Psoas muscle (tissue), 8 donors: Measurements from ENCODE around the gene KIF3B. TPM values are rescaled to one million over a fixed set of nuclear protein-coding genes. Genes with fewer than 3 reads are reported as not detected.
"Not testable (repeated sequence)": the region's sequence is repeated elsewhere in the genome, so short reads cannot be mapped to it uniquely, and the experiment has no call there.

Experiments used
- ATAC-seq, 4 donors: fragments of 200-7000 bp; cut with Tn5 transposase; one replicate each; pipeline ENCODE4 v1.9.1; 2020; ENCODE audit warnings: moderate library complexity in 3 of 4, mild to moderate bottlenecking in 2 of 4
- DNase-seq, 2 donors: peaks; one replicate each; pipeline ENCODE4 v3.0.0-alpha.2; 2020
- H3K27ac ChIP-seq: fragments of 200-600 bp; one replicate; pipeline ENCODE4 v1.8.0; 2022
- H3K27me3 ChIP-seq, 3 donors: fragments of 200-600 bp in 1 of 3; one replicate each; pipeline versions ENCODE4 v1.6.1 to v1.8.0; 2013 to 2022; ENCODE audit warnings: low read length in 2 of 3, mild to moderate bottlenecking in 2 of 3, moderate library complexity in 1 of 3; ENCODE audit not compliant: insufficient read depth in 3 of 3
- H3K36me3 ChIP-seq, 2 donors: fragments of 200-600 bp in 1 of 2; one replicate each; pipeline versions ENCODE4 v1.6.1 to v1.8.0; 2013 to 2022; ENCODE audit warnings: low read depth in 1 of 2, mild to moderate bottlenecking in 1 of 2, moderate library complexity in 1 of 2; ENCODE audit not compliant: insufficient read depth in 1 of 2
- H3K4me1 ChIP-seq: fragments of 200-600 bp; one replicate; pipeline ENCODE4 v1.8.0; 2022
- H3K4me3 ChIP-seq: fragments of 200-600 bp; one replicate; pipeline ENCODE4 v1.8.0; 2022; ENCODE audit warnings: mild to moderate bottlenecking
- H3K9me3 ChIP-seq: fragments of 200-600 bp; one replicate; pipeline ENCODE4 v1.8.0; 2022
- CTCF ChIP-seq: fragments of 200-600 bp; IDR thresholded peaks from one replicate; pipeline ENCODE4 v1.8.0; 2022; ENCODE audit warnings: antibody characterized with exemption
- WGBS, 3 donors: extraction: QIAGEN DNeasy Blood & Tissue Kit; methylation state at CpG; one replicate each; pipeline versions ENCODE4 v1.1.6 to v1.1.7; 2013; 5-methylcytosine and 5-hydroxymethylcytosine counted together
- intact Hi-C, 2 donors: fragments of 100-400 bp; cut with DNase I; formaldehyde crosslinking; loops; one replicate each; pipeline versions ENCODE4 v1.11.0 to v1.14.2; 2022
- polyA plus RNA-seq, 3 donors: library from polyadenylated mRNA; stranded (reverse); fragments of 200-250 nt; gene quantifications; one replicate each; pipeline ENCODE4 v1.2.3, GENCODE V29; 2013
- total RNA-seq, 4 donors: library from RNA; stranded (reverse); fragmentation: NEBNext Ultra II Directional in 2 of 4; extraction: Animal tissue kit (Norgen Biotek cat#: 25700) in 2 of 4; gene quantifications; one replicate each; pipeline versions ENCODE4 v1.2.1 to v1.2.4, GENCODE V29; 2021 to 2023
- donor health status: healthy with polysubstance abuse.
- donor health status: DM: no; HTN: no; CAD: no; lungs with moderate emphysema.
- donor health status: Bipolar disorder and iron deficiency.
- donor health status: healthy.
- donor health status: DM: yes; HTN: yes; CAD: no.
- donor health status: DM: no; HTN: no; CAD: no.
- donor health status: DM: no; HTN: no; CAD: no.
- donor health status: DM: yes; HTN: yes; CAD: no.

Gene KIF3B
- total and polyA plus RNA-seq, 7 donors: 3.3 to 11.4 (median 7.5) TPM

DNA sequence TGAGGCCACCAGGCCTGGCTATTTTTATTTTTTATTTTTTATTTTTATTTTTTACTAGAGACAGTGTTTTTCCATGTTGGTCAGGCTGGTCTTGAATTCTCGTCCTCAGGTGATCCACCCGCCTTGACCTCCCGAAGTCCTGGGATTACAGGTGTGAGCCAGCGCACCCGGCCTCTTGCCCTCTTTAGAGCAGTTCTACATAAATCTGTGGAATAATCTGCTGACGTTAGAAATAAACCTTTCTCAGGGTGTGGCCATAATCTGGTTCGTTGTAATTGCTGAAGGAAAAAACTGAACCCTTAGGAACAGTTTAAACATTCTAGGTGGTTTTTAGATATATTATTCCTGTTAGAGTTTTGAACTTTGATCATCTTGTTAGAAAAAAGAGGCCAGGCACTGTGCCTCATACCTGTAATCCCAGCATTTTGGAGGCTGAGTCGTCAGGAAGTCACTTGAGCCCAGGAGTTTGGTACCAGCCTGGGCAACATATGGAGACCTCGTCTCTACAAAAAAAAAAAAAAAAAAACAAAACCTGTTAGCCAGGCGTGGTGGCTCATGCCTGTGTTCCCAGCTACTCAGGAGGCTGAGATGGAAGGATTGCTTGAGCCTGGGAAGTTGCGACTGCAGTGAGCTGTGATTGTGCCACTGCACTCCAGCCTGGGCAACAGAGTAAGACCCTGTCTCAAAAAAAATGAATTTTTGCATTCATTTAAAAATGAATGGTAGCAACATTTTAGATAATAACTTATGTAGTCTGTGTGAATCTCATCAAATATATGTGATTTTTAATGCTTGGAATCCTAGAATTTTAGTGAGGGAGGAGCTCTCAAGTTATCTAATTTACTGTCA, 104.9 kb downstream of the KIF3B start:
- DNase-seq (no peak), ATAC-seq (no peak)
- H3K36me3 ChIP-seq: peaks cover 0 to 40% of the 10 kb centered on the region in 2 donors

DNA sequence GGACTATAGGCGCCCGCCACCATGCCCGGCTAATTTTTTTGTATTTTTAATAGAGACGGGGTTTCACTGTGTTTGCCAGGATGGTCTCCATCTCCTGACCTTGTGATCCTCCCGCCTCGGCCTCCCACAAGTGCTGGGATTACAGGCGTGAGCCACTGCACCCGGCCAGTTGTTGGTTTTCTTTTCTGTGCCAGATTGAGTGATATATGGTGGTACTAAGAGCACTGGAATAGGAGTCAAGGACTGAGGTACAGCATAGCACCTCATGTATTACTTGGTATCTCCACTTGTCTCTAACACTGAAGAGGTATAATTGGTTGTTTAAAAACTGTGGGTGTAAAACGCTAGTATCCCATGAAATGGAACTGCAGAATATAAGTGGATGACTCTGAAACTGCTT, 106.0 kb downstream of the KIF3B start:
- H3K27ac ChIP-seq, intact Hi-C loops, H3K27me3 ChIP-seq, H3K9me3 ChIP-seq, ATAC-seq, H3K4me3 ChIP-seq, DNase-seq: not testable (repeated sequence)
- WGBS, 3 donors: 92 to 97% (median 94%) methylated on average over 9 of the region's 9 CpGs
- H3K36me3 ChIP-seq: peaks cover 0 to 38% of the 10 kb centered on the region in 2 donors
- peaks cover 21% of the 10 kb centered on the region for H3K4me1 ChIP-seq

More for the DNA sequence above, 104.9 kb downstream of the KIF3B start:
- no peak overlapping the region for H3K4me3 ChIP-seq
- TF ChIP-seq CTCF: no peak
- no peaks in the 10 kb centered on the region for H3K9me3 ChIP-seq
- H3K27me3 ChIP-seq: no peaks in the 10 kb centered on the region
- no peak overlapping the region for H3K27ac ChIP-seq
- intact Hi-C loops: no loop called here
- H3K4me1 ChIP-seq: peaks cover 17% of the 10 kb centered on the region
- WGBS, 3 donors: 81 to 88% (median 87%) methylated on average over 11 of the region's 11 CpGs

Other genes starting within 250 kb of the KIF3B start
- gene HCK, start 225.4 kb upstream of the KIF3B start, total RNA-seq: 1 to 10 TPM; 1.9 to 5.5 (median 2.8) TPM
- 1 to 10 TPM in 2 of 3 donors, under 1 TPM in 1; 0.79 to 1.2 (median 1.2) TPM for gene HCK, start 225.4 kb upstream of the KIF3B start, polyA plus RNA-seq
- gene TM9SF4, start 167.9 kb upstream of the KIF3B start, total RNA-seq: 10 to 100 TPM; 25.7 to 28.0 (median 27.0) TPM
- gene TM9SF4, start 167.9 kb upstream of the KIF3B start, polyA plus RNA-seq: 10 to 100 TPM; 14.0 to 18.0 (median 17.9) TPM
- gene PLAGL2, start 69.9 kb upstream of the KIF3B start, total RNA-seq: 1 to 10 TPM; 4.9 to 9.6 (median 6.0) TPM
- gene PLAGL2, start 69.9 kb upstream of the KIF3B start, polyA plus RNA-seq: 1 to 10 TPM; 1.7 to 5.3 (median 2.3) TPM
- gene POFUT1, start 69.8 kb upstream of the KIF3B start, total RNA-seq: 10 to 100 TPM; 14.0 to 20.8 (median 17.1) TPM
- 10 to 100 TPM in 1 of 3 donors, 1 to 10 TPM in 2; 7.8 to 22.9 (median 8.1) TPM for gene POFUT1, start 69.8 kb upstream of the KIF3B start, polyA plus RNA-seq
- gene ASXL1, start 80.7 kb downstream of the KIF3B start, total RNA-seq: 10 to 100 TPM; 22.4 to 52.0 (median 41.5) TPM
- gene ASXL1, start 80.7 kb downstream of the KIF3B start, polyA plus RNA-seq: 10 to 100 TPM; 18.5 to 23.2 (median 21.5) TPM